Skin epidermis (tissue), 12 donors: ENCODE data around the gene PDE4D.

ENCODE experiments used
- H3K27ac ChIP-seq, 21 experiments: fragments of 200-600 bp; sonication (generic) in 11 of 21; one replicate each; pipeline ENCODE4 v1.5.0; 2020; ENCODE audit warnings: mild to moderate bottlenecking in 3 of 21, inconsistent platforms in 2 of 21, moderate library complexity in 2 of 21
- H3K4me3 ChIP-seq, 7 experiments: fragments of 200-600 bp; sonication (generic) in 2 of 7; one replicate each; pipeline ENCODE4 v1.5.0; 2020; ENCODE audit warnings: inconsistent platforms in 2 of 7, mild to moderate bottlenecking in 2 of 7, moderate library complexity in 1 of 7

Gene PDE4D

GRCh38 chr5:59842999-59843398, 50.5 kb downstream of the PDE4D start:
- Histone ChIP-seq H3K4me3 (no peak overlapping the region), H3K27ac (no peak overlapping the region)

GRCh38 chr5:59840200-59840601, 53.3 kb downstream of the PDE4D start:
- no peak overlapping the region for H3K4me3 ChIP-seq
- no peak overlapping the region for H3K27ac ChIP-seq

DNA sequence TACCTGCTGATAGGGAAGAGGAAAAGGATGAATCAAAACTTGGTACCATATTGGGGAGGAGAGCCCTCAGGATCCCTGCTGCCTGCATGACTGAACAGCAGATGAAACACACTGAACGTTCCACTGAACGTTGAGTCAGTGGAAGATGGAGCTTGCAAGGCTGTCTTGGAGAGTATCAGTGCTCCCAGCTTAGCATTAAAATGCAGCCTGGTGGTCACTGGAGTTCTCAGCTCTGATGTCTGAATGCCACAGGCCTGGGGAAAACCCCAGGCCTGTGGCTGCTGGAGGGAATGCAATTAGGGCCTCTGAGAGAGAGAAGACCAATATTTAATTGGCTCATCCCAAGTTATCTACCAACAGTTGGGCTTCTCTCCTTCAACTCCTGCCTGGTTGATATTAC, 54.5 kb downstream of the PDE4D start:
- H3K4me3 ChIP-seq = no peak overlapping the region
- no peak overlapping the region for H3K27ac ChIP-seq

DNA sequence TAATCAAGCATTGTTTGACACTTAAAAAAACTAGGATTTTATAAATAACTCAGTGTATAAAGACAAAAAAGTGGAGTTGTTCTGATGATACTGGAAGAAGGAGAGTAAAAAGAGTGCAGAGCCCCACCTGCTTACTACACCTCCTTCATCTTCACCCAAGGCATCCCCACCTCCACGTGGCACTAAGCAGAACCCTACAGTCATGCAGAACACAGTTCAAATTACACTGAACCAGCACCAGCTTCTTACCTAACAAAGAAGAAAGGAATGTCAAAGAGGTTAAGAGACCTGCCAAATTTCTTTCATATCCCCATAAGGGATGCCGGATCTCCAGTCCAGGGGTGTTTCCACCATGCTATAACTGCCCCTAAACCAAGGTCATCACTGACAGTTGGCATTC, 55.5 kb downstream of the PDE4D start:
- no peak overlapping the region for H3K4me3 ChIP-seq
- no peak overlapping the region for H3K27ac ChIP-seq

DNA sequence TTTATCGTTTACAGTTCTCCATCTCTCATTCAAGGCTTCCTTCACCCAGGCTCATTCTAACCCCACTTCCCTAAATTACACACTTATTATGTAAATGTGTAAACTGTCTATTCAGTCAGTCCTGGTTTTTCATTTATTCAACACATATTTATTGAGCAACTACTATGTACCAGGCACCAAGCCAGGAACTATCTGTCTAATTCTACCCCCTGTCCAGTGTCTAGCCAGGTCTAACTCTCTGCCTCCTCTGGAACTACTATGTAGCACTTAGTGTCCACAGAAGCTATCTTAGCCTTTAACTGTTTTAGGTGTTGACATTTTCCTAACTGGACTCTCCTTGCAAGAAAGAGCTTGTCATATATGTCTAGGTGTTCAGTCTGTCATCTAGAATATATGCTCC, 56.5 kb downstream of the PDE4D start:
- Histone ChIP-seq H3K4me3 (no peak overlapping the region), H3K27ac (no peak overlapping the region)

DNA sequence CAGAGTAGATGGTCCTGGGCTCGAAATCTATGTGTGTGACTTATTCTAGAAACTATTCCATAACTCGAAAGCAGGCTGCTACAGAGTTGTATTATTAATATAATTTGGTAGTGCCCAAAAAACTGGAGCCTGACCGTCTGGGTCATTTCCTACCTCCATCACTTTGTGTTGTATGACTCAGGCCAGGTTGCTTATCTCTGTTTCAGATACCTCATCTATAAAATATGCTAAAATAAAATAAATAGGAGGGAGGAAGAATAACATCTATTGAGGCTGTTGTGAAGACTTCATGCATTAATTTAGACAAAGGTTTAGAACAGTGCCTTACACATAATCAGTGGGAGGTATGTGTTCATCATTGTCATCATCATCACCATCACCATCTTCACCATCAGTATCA, 57.7 kb downstream of the PDE4D start:
- Histone ChIP-seq H3K4me3 (no peak overlapping the region), H3K27ac (no peak overlapping the region)

GRCh38 chr5:59833448-59833847, 60.1 kb downstream of the PDE4D start:
- no peak overlapping the region for H3K4me3 ChIP-seq
- no peak overlapping the region for H3K27ac ChIP-seq

DNA sequence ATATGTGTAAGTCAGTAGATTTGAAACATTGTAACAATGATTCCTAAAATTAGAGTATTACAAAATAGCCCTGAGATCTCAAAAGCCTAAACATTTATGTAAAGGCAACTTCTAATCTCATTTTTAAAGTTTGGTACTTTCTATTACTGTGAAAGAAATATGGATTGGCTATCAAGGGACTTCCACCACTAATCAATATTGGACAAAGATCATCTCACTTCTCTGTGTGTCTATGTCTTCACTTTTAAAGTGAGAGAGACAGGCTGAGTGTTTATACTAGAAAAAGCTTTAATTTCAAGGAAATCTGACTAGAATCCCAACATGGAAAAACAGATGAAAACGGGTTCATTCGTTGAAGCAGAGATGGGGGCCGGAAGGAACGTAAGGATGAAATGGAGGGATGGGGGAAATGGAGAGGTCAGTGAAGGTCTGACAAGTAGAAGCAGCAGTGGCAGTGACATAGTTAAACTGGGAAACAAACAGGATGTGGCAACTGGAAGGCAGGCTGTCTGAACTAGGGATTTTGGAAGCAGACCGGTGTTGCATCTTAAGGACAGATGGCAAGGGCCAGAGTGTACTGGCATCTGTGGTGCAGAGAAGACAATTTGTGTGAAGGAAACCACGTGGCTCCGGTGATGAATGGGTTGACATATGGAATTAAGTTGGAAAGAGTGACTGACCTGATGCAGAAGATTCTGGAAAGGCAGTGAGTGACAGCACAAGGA, 60.8 kb downstream of the PDE4D start:
- H3K4me3 ChIP-seq = no peak overlapping the region
- H3K27ac ChIP-seq = no peak overlapping the region

DNA sequence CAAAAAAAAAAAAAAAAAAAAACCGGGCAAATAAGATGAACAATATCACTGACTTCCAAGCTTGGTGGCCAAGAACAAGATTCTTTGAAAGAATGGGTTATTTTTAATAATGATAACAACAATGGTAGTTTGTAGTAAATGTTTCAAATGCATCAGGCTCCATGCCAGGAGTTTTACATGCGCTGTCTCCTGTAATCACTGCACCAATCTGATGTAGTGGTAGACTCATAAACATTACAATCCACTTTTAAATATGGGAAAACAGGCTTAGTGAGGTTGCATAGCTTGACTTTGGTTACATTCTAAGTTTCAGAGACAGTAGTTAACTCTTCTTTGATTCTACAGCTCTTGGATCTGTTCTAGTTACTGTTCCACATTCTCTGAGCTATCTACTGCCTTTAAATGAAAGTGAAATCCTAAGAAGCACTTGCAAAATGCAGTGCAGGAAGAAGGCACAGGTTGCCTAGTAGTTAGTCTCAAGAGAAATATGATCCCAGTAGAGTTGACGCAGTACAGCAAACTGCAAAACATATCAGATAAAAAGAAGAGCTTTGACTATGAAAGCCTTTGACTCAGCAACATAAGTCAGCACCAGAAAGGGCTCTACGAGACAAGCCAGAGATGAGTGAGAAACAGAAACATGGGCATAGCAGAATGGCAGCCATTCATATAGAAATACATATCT, 62.1 kb downstream of the PDE4D start:
- Histone ChIP-seq H3K4me3 (no peak overlapping the region), H3K27ac (no peak overlapping the region)

DNA sequence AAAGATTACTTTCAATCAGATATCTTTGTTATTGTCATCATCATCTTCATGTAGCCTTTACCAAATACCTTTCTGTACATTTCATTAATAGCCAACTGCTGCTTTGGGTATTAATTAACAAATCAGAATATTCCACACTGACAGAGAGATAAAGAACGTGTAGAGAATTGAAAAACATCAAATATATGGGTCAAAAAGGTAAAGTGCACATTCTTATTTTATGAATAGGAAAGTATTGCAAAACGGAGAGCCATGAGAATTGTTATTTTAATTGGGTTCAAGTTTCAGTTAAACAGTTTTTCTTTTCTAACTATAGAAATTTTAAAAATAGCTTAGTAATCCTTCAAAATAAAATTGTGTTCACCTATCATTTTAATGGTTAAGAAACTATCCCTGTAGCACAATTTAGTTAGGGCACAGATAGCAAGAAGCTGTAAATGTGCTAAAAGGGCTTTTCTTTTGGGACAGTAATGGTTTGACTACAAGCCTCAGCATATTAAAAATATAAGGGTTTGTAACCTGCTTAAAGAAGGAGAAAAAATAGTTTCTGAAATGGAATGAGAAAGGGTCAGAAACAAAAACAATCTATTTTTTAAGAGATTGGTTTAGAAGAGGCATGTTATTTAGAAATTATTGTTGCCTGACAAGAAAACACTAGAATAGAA, 62.9 kb downstream of the PDE4D start:
- Histone ChIP-seq H3K4me3 (no peak overlapping the region), H3K27ac (no peak overlapping the region)

DNA sequence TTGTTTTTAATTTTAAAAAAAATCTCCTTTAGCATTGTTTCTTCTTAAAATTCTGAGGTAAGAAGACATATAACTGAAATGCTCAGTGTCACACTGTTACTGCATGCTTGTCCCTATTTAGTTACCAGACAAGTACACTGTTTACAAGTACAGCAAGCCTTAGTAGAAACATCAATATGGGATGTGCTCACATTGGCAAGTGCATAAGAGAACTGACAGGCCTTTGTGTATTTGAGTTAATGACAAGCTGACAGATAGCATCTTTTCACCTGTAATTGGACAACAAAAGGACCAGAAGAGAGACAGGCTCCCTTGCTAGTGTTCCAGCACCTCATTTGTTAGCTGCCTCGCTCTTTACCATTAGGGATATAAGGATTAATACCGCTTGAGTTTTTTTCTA, 63.6 kb downstream of the PDE4D start:
- H3K4me3 ChIP-seq = no peak overlapping the region
- no peak overlapping the region for H3K27ac ChIP-seq

DNA sequence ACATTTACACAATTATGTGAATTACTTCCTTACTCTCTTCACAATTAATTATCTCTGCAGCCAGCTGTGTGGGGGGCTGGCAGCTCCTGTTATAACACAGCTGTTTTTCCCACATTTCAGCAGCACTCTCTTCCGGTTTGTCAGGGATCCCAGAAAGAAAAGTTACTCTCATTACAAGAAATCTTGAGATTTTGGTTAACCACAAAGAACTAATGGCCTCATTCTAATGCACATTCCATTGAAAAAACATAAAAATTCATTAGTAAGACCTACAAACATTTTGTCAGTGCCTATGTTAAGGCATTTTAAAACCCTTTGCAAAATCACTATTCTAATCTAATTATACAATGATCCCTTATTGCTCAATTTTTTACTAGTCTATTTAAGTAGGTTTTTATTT, 64.1 kb downstream of the PDE4D start:
- Histone ChIP-seq H3K27ac (no peak overlapping the region), H3K4me3 (no peak overlapping the region)

- no peak overlapping the region for H3K27ac ChIP-seq
- H3K4me3 ChIP-seq = no peak overlapping the region
Observed at GRCh38 chr5:59828623-59829022, 64.9 kb downstream of the PDE4D start.

GRCh38 chr5:59826996-59827395, 66.5 kb downstream of the PDE4D start:
- H3K27ac ChIP-seq = no peak overlapping the region
- no peak overlapping the region for H3K4me3 ChIP-seq

DNA sequence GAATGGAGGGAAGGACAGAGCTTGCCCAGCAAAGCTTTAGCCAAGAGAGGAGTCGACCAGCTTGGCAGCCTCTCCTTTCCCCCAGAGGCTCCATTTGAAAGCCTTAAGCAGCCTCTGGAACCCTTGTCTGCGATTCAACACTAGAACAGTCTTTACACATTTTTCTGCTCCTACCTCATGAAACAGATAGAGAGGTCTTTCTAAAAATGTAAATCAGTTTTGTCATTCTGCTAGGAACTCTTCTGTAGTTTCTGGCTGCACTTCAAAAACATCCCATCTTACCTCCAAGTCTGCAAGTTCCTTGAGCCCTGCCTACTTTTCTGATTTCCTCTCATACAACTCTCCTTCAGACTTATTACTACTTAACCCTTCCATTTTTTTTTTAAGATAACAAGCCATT, 70.1 kb downstream of the PDE4D start:
- H3K4me3 ChIP-seq = no peak overlapping the region
- H3K27ac ChIP-seq = no peak overlapping the region

DNA sequence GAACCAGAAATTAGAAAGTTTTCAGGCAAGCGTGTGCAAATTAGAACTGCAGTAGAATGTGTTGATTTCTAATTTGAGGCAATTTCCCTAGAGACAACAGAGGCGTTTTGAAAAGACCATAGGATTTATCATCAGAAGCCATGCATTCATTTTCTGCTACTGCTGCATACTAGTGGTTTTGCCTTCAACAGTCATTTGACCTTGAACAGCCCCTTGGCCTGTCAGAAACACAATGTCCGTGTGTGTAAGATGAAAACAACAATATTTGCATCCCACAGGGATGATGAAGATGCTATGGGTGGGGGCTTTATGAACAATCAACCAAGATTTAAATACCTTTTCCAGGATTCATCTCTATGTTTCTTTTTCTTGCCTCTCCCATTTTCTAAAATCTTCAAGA, 73.7 kb downstream of the PDE4D start:
- H3K4me3 ChIP-seq = no peak overlapping the region
- no peak overlapping the region for H3K27ac ChIP-seq

DNA sequence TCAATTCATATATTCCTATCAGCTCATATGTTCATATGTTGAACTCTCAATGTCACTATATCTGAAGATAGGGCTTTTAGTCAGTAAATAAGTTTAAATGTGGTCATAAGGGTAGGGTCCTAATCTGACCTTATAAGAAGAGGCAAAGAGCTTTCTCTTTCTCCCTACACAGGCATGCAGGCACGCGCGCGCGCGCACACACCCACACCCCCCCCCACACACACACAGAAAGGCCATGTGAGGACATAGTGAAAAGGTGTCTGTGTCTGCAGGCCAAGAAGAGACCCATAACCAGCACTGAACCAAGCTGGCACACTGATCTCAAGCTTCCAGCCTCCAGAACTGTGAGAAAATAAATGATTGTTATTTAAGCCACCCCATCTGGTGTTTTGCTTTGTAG, 76.0 kb downstream of the PDE4D start:
- no peak overlapping the region for H3K27ac ChIP-seq

DNA sequence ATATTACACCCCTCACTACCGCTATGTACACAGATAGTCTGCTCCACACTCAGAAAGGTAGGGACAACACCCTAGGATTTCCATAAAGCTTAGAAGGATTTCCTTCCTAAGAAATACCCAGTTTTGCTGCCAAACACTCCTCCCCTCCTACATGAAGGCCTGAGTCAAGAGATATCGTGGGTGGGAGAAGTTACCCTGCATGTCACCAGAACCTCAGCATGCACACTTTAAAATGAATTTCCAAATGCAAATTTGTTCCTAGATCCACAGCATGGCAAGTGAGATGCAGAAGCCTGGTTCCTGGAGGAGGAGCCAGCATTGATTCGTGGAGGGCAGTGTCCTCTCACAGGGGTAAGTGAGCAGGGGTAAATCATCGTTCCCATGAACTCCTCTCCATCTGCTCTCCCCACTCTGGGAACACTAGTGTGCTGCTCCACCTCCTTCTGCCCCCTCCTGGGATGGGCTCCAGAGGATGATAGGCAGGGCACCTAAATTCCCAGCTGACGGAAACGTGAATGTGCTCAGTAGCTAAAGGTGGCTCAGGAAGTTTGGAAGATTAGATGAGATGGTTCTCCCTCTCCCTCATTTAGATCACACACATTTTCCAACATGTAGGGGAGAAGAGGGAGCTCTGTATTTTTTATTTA, 76.7 kb downstream of the PDE4D start:
- H3K27ac ChIP-seq = no peak overlapping the region
- H3K4me3 ChIP-seq = no peak overlapping the region

More for the DNA sequence above, 76.0 kb downstream of the PDE4D start:
- H3K4me3 ChIP-seq = no peak overlapping the region

- no peak overlapping the region for H3K27ac ChIP-seq
- no peak overlapping the region for H3K4me3 ChIP-seq
Observed at GRCh38 chr5:59814537-59814872, 79.0 kb downstream of the PDE4D start.

DNA sequence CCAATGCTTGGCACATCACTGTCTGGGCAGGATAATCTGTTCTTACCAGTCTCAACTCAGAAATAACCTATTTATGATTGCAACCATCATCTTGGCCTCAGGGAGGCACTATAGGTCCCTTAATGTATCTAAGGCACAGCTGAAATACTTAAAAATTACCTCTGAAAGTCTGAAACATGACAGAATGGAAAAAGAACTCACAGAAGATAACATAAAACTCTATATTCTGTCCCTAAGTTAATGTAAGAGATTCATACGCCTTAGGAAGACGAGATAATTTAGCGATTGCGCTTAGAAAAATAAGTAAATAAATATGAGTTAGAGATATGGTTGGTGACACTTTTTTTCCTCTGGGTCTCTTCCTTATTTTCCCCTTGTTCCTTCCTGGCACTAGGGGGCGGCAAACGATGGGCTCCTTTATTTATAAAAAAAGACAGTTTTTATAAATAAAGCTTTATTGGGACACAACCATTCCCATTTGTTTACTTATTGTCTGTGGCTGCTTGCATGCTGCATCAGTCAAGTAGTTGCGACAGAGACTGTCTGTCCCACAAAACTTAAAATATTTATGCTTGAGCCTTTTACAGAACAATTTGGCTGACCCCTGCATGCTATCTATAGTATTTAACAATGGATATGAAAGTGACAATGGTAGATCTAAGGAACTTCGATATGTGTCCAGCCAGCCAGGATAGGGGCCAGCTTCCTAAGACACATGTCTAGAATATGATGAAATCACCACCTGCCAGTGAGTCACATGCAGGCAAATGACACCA, 79.6 kb downstream of the PDE4D start:
- Histone ChIP-seq H3K27ac (no peak overlapping the region), H3K4me3 (no peak overlapping the region)
